Measurements from ENCODE around the gene PRELP. TPM values are rescaled to one million over a fixed set of nuclear protein-coding genes. Genes with fewer than 3 reads are reported as not detected.

PRELP gene
- total RNA-seq, 1 experiment from 2014 or later = not detected

DNA sequence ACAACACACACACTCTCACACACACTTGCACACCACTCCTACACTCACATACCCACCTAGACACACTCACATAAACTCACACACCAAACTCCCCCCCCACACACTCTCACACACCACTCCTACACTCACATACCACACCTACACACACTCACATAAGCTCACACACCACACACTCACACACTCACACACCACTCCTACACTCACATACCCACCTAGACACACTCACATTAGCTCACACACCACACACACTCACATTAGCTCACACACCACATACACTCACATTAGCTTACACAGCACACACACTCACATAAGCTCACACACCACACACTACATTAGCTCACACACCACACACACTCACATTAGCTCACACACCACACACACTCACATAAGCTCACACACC is 51.4 kb downstream of the PRELP start:
- Histone ChIP-seq H3F3A (ENCODE audit: low read length, unreplicated experiment) (no peaks in the 10 kb centered on the region), H3K4me1 (ENCODE audit: insufficient read depth, low read length) (peaks cover 27% of the 10 kb centered on the region), H3K4me2 (ENCODE audit: low read length) (peak overlapping the region; percentile 44), H3K27ac (ENCODE audit: low read length) (peak overlapping the region; percentile 37), H3K79me2 (ENCODE audit: low read length) (no peaks in the 10 kb centered on the region), H4K20me1 (ENCODE audit: low read length) (no peaks in the 10 kb centered on the region), H3K9me3 (ENCODE audit: low read length) (no peaks in the 10 kb centered on the region), H3K9me2 (replicated peaks; ENCODE audit: low read length) (no peaks in the 10 kb centered on the region), H3K27me3 (ENCODE audit: low read length) (no peaks in the 10 kb centered on the region), H3K4me3 (ENCODE audit: low read length) (no peak overlapping the region), H3K36me3 (ENCODE audit: low read depth, low read length) (no peaks in the 10 kb centered on the region), H2AFZ (ENCODE audit: low read length) (peak overlapping the region; percentile 31; the same call in 1 of the 2 replicates), H3K9ac (ENCODE audit: low read length) (0 out of 2 replicates have a peak overlapping the region, but pooled peaks have one; percentile 18)
- ChIA-PET CTCF (no interaction called here), POLR2A (ENCODE audit: unreplicated experiment) (interaction anchor here (1.4 kb wide), 1 partner anchor 13 kb away, joined by 8 read pairs; no protein-coding TSS in a partner anchor)
- DNase-seq = no peak
- no peak for ATAC-seq
- intact Hi-C loops (cut with micrococcal nuclease) = no loop called here
- BruUV-seq (replicated peaks) = no TSS peak
- TF ChIP-seq EZH2phosphoT487 (IDR thresholded peaks at IDR 0.05; ENCODE audit: borderline replicate concordance, low read length) = no peak
- TF ChIP-seq EZH2 (IDR thresholded peaks at IDR 0.05; ENCODE audit: low read length, unreplicated experiment) = no peak
- no peak for TF ChIP-seq CTCF (conservative IDR thresholded peaks at IDR 0.05; ENCODE audit: low read depth, low read length)

GRCh38 chr1:203528063-203528462 is 52.5 kb downstream of the PRELP start:
- ATAC-seq (no peak), DNase-seq (no peak)
- H3K4me2 ChIP-seq (ENCODE audit: low read length) = no peak overlapping the region
- no peak overlapping the region for H3K4me3 ChIP-seq (ENCODE audit: low read length)
- no peaks in the 10 kb centered on the region for H3K79me2 ChIP-seq (ENCODE audit: low read length)
- intact Hi-C loops (cut with micrococcal nuclease) = no loop called here
- TF ChIP-seq EZH2phosphoT487 (IDR thresholded peaks at IDR 0.05; ENCODE audit: borderline replicate concordance, low read length) (no peak), CTCF (conservative IDR thresholded peaks at IDR 0.05; ENCODE audit: low read depth, low read length) (peak; percentile 23; the same call in 1 of the 2 replicates), EZH2 (IDR thresholded peaks at IDR 0.05; ENCODE audit: low read length, unreplicated experiment) (no peak)
- no peaks in the 10 kb centered on the region for H3K27me3 ChIP-seq (ENCODE audit: low read length)
- no peak overlapping the region for H3K9ac ChIP-seq (ENCODE audit: low read length)
- H3K36me3 ChIP-seq (ENCODE audit: low read depth, low read length) = no peaks in the 10 kb centered on the region
- peaks cover 27% of the 10 kb centered on the region for H3K4me1 ChIP-seq (ENCODE audit: insufficient read depth, low read length)
- no peak overlapping the region for H2AFZ ChIP-seq (ENCODE audit: low read length)
- CTCF ChIA-PET = no interaction called here
- no peaks in the 10 kb centered on the region for H3F3A ChIP-seq (ENCODE audit: low read length, unreplicated experiment)
- H3K27ac ChIP-seq (ENCODE audit: low read length) = no peak overlapping the region
- no peaks in the 10 kb centered on the region for H3K9me3 ChIP-seq (ENCODE audit: low read length)
- BruUV-seq (replicated peaks) = no TSS peak
- POLR2A ChIA-PET (ENCODE audit: unreplicated experiment) = no interaction called here
- no peaks in the 10 kb centered on the region for H4K20me1 ChIP-seq (ENCODE audit: low read length)
- no peaks in the 10 kb centered on the region for H3K9me2 ChIP-seq (replicated peaks; ENCODE audit: low read length)

DNA sequence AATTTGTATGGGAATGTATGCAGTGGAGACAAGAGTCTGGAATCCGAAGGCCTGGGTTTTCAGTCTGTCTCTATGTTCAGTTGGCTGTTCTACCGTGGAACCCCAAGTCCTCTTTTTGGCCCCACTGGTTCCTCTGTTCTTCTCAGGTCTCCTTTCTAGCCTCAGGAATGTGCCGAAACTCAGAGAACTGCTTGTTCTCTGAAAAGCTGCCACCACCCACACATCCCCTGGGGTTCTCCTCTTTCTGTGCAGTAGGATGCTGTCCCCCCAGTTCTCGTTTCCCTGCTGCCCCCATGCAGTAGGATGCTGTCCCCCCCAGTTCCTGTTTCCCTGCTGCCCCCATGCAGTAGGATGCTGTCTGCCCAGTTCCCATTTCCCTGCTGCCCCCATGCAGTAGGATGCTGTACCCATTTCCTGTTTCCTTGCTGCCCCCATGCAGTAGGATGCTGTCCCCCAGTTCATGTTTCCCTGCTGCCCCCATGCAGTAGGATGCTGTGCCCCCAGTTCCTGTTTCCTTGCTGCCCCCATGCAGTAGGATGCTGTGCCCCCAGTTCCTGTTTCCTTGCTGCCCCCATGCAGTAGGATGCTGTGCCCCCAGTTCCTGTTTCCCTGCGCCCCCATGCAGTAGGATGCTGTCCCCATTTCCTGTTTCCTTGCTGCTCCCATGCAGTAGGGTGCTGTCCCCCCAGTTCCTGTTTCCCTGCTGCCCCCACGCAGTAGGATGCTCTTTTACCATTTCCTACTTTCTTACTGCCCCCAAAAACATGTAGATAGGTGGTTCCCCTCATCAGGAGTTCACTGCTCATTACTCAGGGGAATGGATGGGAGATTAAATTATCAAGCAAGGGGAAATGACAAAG is 53.6 kb downstream of the PRELP start:
- H3F3A ChIP-seq (ENCODE audit: low read length, unreplicated experiment) = peaks cover 3% of the 10 kb centered on the region
- H2AFZ ChIP-seq (ENCODE audit: low read length) = no peak overlapping the region
- no peaks in the 10 kb centered on the region for H3K9me3 ChIP-seq (ENCODE audit: low read length)
- H3K79me2 ChIP-seq (ENCODE audit: low read length) = no peaks in the 10 kb centered on the region
- H3K9me2 ChIP-seq (replicated peaks; ENCODE audit: low read length) = no peaks in the 10 kb centered on the region
- no peaks in the 10 kb centered on the region for H3K36me3 ChIP-seq (ENCODE audit: low read depth, low read length)
- no peak overlapping the region for H3K4me2 ChIP-seq (ENCODE audit: low read length)
- ATAC-seq (no peak), DNase-seq (no peak)
- H3K27me3 ChIP-seq (ENCODE audit: low read length) = no peaks in the 10 kb centered on the region
- peaks cover 36% of the 10 kb centered on the region for H3K4me1 ChIP-seq (ENCODE audit: insufficient read depth, low read length)
- intact Hi-C loops (cut with micrococcal nuclease) = no loop called here
- ChIA-PET CTCF (no interaction called here), POLR2A (ENCODE audit: unreplicated experiment) (no interaction called here)
- no peak for TF ChIP-seq CTCF (conservative IDR thresholded peaks at IDR 0.05; ENCODE audit: low read depth, low read length)
- no peak for TF ChIP-seq EZH2 (IDR thresholded peaks at IDR 0.05; ENCODE audit: low read length, unreplicated experiment)
- no peak for TF ChIP-seq EZH2phosphoT487 (IDR thresholded peaks at IDR 0.05; ENCODE audit: borderline replicate concordance, low read length)
- H4K20me1 ChIP-seq (ENCODE audit: low read length) = no peaks in the 10 kb centered on the region
- H3K4me3 ChIP-seq (ENCODE audit: low read length) = no peak overlapping the region
- H3K9ac ChIP-seq (ENCODE audit: low read length) = no peak overlapping the region
- no TSS peak for BruUV-seq (replicated peaks)
- H3K27ac ChIP-seq (ENCODE audit: low read length) = no peak overlapping the region
